B cell (primary cell): ENCODE results near the gene RFC2. TPM values are rescaled to one million over a fixed set of nuclear protein-coding genes. Genes with fewer than 3 reads are reported as not detected.

Experiments used
- ATAC-seq: fragments of 200-7000 bp; cut with Tn5 transposase; one replicate; pipeline ENCODE4 v1.10.0; 2021; ENCODE audit warnings: low read depth, mild to moderate bottlenecking, moderate number of reproducible peaks, moderate library complexity
- CTCF ChIA-PET: fragments of 350-600 bp; sonication (Branson Sonifier 250); formaldehyde crosslinking; loops from one replicate; lab custom pipeline; 2021; ENCODE audit warnings: antibody characterized with exemption, inconsistent platforms; lab: Charles Lee
- POLR2A ChIA-PET: fragments of 350-600 bp; sonication (Branson Sonifier 250); formaldehyde crosslinking; loops from one replicate; lab custom pipeline; 2021; ENCODE audit warnings: antibody characterized with exemption; lab: Charles Lee
- DNase-seq: peaks from one replicate; pipeline ENCODE4 v3.0.0; 2013
- H2AFZ ChIP-seq: 2 replicates; pipeline ENCODE4 v1.6.1; 2012; ENCODE audit warnings: mild to moderate bottlenecking, low read depth, low read length; ENCODE audit not compliant: insufficient read depth, poor library complexity, severe bottlenecking
- H3K27ac ChIP-seq, 2 donors: 1 replicate in 1 of 2; 2 replicates in 1 of 2; pipeline ENCODE4 v1.5.1; 2012 to 2013; ENCODE audit warnings: low read length in 2 of 2, mild to moderate bottlenecking in 2 of 2, moderate library complexity in 1 of 2
- H3K27me3 ChIP-seq, 4 experiments: fragments of 200-600 bp in 1 of 4; sonication (generic) in 1 of 4; replicated peaks in 1 of 4; 1 replicate in 2 of 4; 2 replicates in 2 of 4; pipeline versions ENCODE4 v1.6.1 to v1.7.0; 2013 to 2016; ENCODE audit warnings: low read length in 3 of 4, mild to moderate bottlenecking in 2 of 4, mixed read lengths in 1 of 4, moderate library complexity in 1 of 4; ENCODE audit not compliant: insufficient read depth in 4 of 4, control insufficient read depth in 3 of 4; ENCODE audit errors: control extremely low read depth in 1 of 4
- H3K36me3 ChIP-seq, 2 experiments: replicated peaks in 1 of 2; 1 replicate in 1 of 2; 2 replicates in 1 of 2; pipeline versions ENCODE4 v1.6.1 to v1.7.1; 2013; ENCODE audit warnings: low read length in 1 of 2; ENCODE audit not compliant: insufficient read depth in 2 of 2, control insufficient read depth in 1 of 2; ENCODE audit errors: control extremely low read depth in 1 of 2, extremely low read depth in 1 of 2
- H3K4me1 ChIP-seq, 2 donors: fragments of 200-600 bp in 1 of 2; sonication (generic) in 1 of 2; 1 replicate in 1 of 2; 2 replicates in 1 of 2; pipeline versions ENCODE4 v1.5.1 to v1.6.1; 2013 to 2017; ENCODE audit warnings: low read length in 2 of 2; ENCODE audit not compliant: control insufficient read depth in 2 of 2, insufficient read depth in 2 of 2
- H3K4me2 ChIP-seq: replicated peaks from 2 replicates; pipeline ENCODE3; 2012; ENCODE audit warnings: mild to moderate bottlenecking, low read depth, low read length; ENCODE audit not compliant: poor library complexity, severe bottlenecking
- H3K4me3 ChIP-seq, 5 experiments: fragments of 200-600 bp in 1 of 5; sonication (generic) in 1 of 5; 1 replicate in 3 of 5; 2 replicates in 2 of 5; pipeline versions ENCODE4 v1.5.1 to v1.7.0; 2011 to 2016; ENCODE audit warnings: low read length in 4 of 5, mild to moderate bottlenecking in 4 of 5, low read depth in 2 of 5, control low read depth in 1 of 5, moderate library complexity in 1 of 5; ENCODE audit not compliant: insufficient read depth in 1 of 5; ENCODE audit errors: control extremely low read depth in 1 of 5, extremely low read depth in 1 of 5
- H3K79me2 ChIP-seq: fragments of 200-600 bp; sonication (generic); one replicate; pipeline ENCODE4 v1.6.0; 2016; ENCODE audit warnings: low read length; ENCODE audit not compliant: control insufficient read depth, insufficient read depth
- H3K9ac ChIP-seq: fragments of 200-600 bp; sonication (generic); 2 replicates; pipeline ENCODE4 v1.6.1; 2017; ENCODE audit warnings: mild to moderate bottlenecking, low read length, moderate library complexity
- H3K9me3 ChIP-seq, 3 donors: one replicate each; pipeline versions ENCODE4 v1.6.1 to v1.7.1; 2013; ENCODE audit warnings: low read length in 2 of 3; ENCODE audit not compliant: control insufficient read depth in 2 of 3, insufficient read depth in 1 of 3; ENCODE audit errors: control extremely low read depth in 1 of 3
- H4K20me1 ChIP-seq: 2 replicates; pipeline ENCODE4 v1.6.0; 2012; ENCODE audit warnings: mild to moderate bottlenecking, low read length; ENCODE audit not compliant: insufficient read depth, control insufficient read depth, poor library complexity, severe bottlenecking
- H3K27ac Mint-ChIP-seq: one replicate; pipeline ENCODE4 v1.8.0; 2021; ENCODE audit warnings: mixed read lengths
- H3K27me3 Mint-ChIP-seq: one replicate; pipeline ENCODE4 v1.8.0; 2021; ENCODE audit warnings: mixed read lengths
- H3K4me1 Mint-ChIP-seq: one replicate; pipeline ENCODE4 v1.8.0; 2021; ENCODE audit warnings: mixed read lengths
- H3K4me3 Mint-ChIP-seq: one replicate; pipeline ENCODE4 v1.8.0; 2021; ENCODE audit warnings: mixed read lengths
- H3K9me3 Mint-ChIP-seq: one replicate; pipeline ENCODE4 v1.8.0; 2022; ENCODE audit warnings: mixed read lengths; ENCODE audit not compliant: insufficient read depth
- EZH2 ChIP-seq: IDR thresholded peaks from 2 replicates; pipeline ENCODE4 v1.6.1; 2012; ENCODE audit warnings: borderline replicate concordance, low read depth, mild to moderate bottlenecking, moderate library complexity, low read length; ENCODE audit not compliant: insufficient read depth, poor library complexity, severe bottlenecking
- WGBS: methylation state at CpG from one replicate; pipeline ENCODE4 v1.1.5; 2013; ENCODE audit warnings: missing lambda C conversion rate; ENCODE audit not compliant: insufficient coverage; 5-methylcytosine and 5-hydroxymethylcytosine counted together
- intact Hi-C: fragments of 100-400 bp; cut with micrococcal nuclease; formaldehyde crosslinking; loops from one replicate; pipeline ENCODE4 v1.10.0; 2022
- polyA plus RNA-seq: library from polyadenylated mRNA; depleted of rRNA; stranded (reverse); fragments of >200 nt; gene quantifications from 2 replicates; pipeline ENCODE4 v1.2.3, GENCODE V29; 2012
- total RNA-seq, 2 donors: library from RNA; stranded (reverse); fragments of 120-200 nt in 1 of 2; gene quantifications; 1 replicate in 1 of 2; 2 replicates in 1 of 2; pipeline versions ENCODE4 v1.2.3 to v1.2.4, GENCODE V29; 2013 to 2022
- TF ChIP-seq, protein P1 (sequence below): fragments of 200-600 bp; IDR thresholded peaks from one replicate; pipeline ENCODE4 v1.8.0; 2022; ENCODE audit warnings: antibody characterized with exemption, mild to moderate bottlenecking

Gene RFC2
- total and polyA plus RNA-seq, 2 donors (not counting 1 experiment from before 2014, with no cell fraction given): 20.2 to 36.4 TPM

DNA sequence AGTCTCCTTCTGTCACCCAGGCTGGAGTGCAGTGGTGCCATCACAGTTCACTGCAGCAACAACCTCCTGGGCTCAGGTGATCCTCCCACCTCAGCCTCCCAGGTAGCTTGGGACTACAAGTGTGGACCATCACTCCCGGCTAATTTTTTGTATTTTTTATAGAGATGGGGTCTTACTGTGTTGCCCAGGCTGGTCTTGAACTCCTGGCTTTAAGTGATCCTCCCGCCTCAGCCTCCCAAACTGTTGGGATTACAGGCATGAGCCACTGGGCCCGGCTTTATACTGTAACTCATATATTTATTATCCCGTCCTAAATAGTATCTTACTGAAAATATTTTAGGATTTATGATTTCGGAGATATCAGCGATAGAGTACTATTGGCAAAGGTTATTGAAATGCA is 69.2 kb downstream of the RFC2 start:
- H3K79me2 ChIP-seq: peaks cover 100% of the 10 kb centered on the region
- Mint-ChIP-seq H3K4me3 (no peak overlapping the region), H3K9me3 (no peaks in the 10 kb centered on the region), H3K27me3 (no peaks in the 10 kb centered on the region), H3K4me1 (peaks cover 69% of the 10 kb centered on the region), H3K27ac (no peak overlapping the region)
- peaks cover 38 to 58% of the 10 kb centered on the region in 2 donors for H3K4me1 ChIP-seq
- no peaks in the 10 kb centered on the region for H3K27me3 ChIP-seq
- intact Hi-C loops: no loop called here
- no peaks in the 10 kb centered on the region for H3K9me3 ChIP-seq
- no peak overlapping the region for H3K4me2 ChIP-seq
- no peak for ATAC-seq
- WGBS: 100% methylated on average over 2 of the region's 6 CpGs
- ChIA-PET CTCF (interaction anchor here (1.7 to 2.7 kb wide), 5 partner anchors 10 to 216 kb away, joined by 6 to 21 read pairs (median 9); partner anchors contain the start of gene EIF4H), POLR2A (no interaction called here)
- peaks cover 100% of the 10 kb centered on the region for H4K20me1 ChIP-seq
- H3K9ac ChIP-seq: no peak overlapping the region
- TF ChIP-seq EZH2: no peak
- TF ChIP-seq, protein P1, sequence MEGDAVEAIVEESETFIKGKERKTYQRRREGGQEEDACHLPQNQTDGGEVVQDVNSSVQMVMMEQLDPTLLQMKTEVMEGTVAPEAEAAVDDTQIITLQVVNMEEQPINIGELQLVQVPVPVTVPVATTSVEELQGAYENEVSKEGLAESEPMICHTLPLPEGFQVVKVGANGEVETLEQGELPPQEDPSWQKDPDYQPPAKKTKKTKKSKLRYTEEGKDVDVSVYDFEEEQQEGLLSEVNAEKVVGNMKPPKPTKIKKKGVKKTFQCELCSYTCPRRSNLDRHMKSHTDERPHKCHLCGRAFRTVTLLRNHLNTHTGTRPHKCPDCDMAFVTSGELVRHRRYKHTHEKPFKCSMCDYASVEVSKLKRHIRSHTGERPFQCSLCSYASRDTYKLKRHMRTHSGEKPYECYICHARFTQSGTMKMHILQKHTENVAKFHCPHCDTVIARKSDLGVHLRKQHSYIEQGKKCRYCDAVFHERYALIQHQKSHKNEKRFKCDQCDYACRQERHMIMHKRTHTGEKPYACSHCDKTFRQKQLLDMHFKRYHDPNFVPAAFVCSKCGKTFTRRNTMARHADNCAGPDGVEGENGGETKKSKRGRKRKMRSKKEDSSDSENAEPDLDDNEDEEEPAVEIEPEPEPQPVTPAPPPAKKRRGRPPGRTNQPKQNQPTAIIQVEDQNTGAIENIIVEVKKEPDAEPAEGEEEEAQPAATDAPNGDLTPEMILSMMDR: no peak
- no peak for DNase-seq
- H3K4me3 ChIP-seq: no peak overlapping the region
- H3K36me3 ChIP-seq: peaks cover 3 to 39% of the 10 kb centered on the region in 2 experiments
- peak overlapping the region in 1 of 2 donors; percentile 66 for H3K27ac ChIP-seq
- no peak overlapping the region for H2AFZ ChIP-seq

DNA sequence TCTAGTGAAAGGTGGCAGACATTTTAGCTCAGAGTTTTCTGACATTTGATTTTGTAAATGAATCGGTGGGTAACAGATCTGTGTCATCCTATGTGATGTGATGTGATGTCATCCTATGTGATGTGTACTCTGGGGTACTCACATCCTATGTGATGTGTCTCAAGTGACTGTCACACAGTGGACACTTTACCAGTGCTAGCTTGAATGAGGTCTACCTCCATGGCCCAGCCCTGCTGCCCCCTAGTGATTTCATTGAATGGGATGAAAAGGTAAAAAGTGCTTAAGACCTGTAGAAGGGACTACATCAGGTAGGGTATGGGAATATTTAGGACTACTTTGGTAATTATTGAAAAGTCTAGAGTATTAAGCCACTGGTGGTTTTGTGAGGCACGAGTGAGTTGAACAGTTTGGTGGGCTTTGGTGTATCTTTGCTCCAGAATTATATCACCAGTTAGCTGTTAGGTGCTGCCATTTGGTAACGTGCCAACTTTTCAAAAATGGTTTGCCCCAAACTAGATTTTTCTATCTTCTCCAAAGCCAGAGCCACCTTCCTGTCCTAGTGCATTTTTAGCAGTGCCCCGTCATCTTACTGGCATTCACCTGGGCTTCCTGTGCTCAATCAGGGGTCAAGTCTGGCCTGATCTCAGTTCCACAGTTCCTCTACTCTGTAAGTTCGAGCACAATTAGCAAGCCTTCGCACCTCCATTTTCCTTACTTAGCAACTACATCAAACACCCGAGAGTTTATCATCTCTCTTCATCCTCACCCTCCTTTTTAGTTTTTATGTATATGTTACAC is 70.3 kb downstream of the RFC2 start:
- Histone ChIP-seq H2AFZ (no peak overlapping the region), H3K9me3 (no peaks in the 10 kb centered on the region), H3K36me3 (peaks cover 3 to 39% of the 10 kb centered on the region in 2 experiments), H3K9ac (no peak overlapping the region), H3K27me3 (no peaks in the 10 kb centered on the region), H3K4me1 (peaks cover 50 to 69% of the 10 kb centered on the region in 2 donors), H3K27ac (peak overlapping the region in 1 of 2 donors; percentile 66), H3K79me2 (peaks cover 100% of the 10 kb centered on the region), H4K20me1 (peaks cover 100% of the 10 kb centered on the region), H3K4me3 (no peak overlapping the region), H3K4me2 (peak overlapping the region; percentile 32)
- 37% methylated on average over 2 of the region's 7 CpGs for WGBS
- POLR2A ChIA-PET: no interaction called here
- peak overlapping the region; percentile 8 for H3K4me3 Mint-ChIP-seq
- ATAC-seq: peak; percentile 56
- peak; percentile 46 for DNase-seq
- no peaks in the 10 kb centered on the region for H3K9me3 Mint-ChIP-seq
- H3K4me1 Mint-ChIP-seq: peaks cover 78% of the 10 kb centered on the region
- H3K27ac Mint-ChIP-seq: peak overlapping the region; percentile 65
- TF ChIP-seq, protein P1: peak; percentile 50
- no peak for TF ChIP-seq EZH2
- CTCF ChIA-PET: interaction anchor here (0.7 to 2.7 kb wide), 8 partner anchors 9 to 217 kb away, joined by 3 to 24 read pairs (median 8); partner anchors contain the start of genes EIF4H and LIMK1
- intact Hi-C loops: loop anchor here (1.0 kb wide), 1 partner anchor 116 kb away; no protein-coding TSS in a partner anchor
- no peaks in the 10 kb centered on the region for H3K27me3 Mint-ChIP-seq
